ENCODE data around the gene TOR1A. TPM values are rescaled to one million over a fixed set of nuclear protein-coding genes. Genes with fewer than 3 reads are reported as not detected.
"Not testable (repeated sequence)": the region's sequence is repeated elsewhere in the genome, so short reads cannot be mapped to it uniquely, and the experiment has no call there.

TOR1A gene
- total RNA-seq, 2 experiments from 2014 or later: 31.9 to 32.4 TPM

DNA sequence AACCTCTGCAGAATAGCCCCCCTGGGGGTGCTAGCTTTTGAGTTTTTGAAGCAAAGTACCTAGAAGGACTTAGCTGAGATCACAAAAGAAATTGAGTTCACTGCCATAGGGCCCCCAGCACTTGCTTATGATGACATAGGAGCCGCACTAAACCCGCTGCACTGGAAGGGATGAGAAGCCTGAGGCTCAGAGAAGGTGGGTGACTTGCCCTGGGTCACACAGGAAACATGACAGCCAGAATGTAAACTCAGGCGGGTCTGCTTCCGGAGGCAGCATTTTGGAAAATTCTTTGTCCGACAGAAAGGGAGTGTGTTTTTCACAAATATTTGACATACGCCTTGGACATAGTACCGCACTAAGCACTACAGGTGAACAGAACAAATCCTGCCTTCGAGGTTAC, 29.4 kb downstream of the TOR1A start:
- Mint-ChIP-seq H3K4me1 (ENCODE audit: low read depth) (peaks cover 9% of the 10 kb centered on the region), H3K27ac (no peak overlapping the region), H3K27me3 (no peaks in the 10 kb centered on the region), H3K4me3 (no peak overlapping the region), H3K9me3 (no peaks in the 10 kb centered on the region), H3K36me3 (ENCODE audit: low read depth) (no peaks in the 10 kb centered on the region)
- TF ChIP-seq CTCF (IDR thresholded peaks at IDR 0.05): no peak
- ATAC-seq (no peak), DNase-seq (no peak)
- ChIA-PET CTCF (no interaction called here), POLR2A (no interaction called here)
- intact Hi-C loops (cut with micrococcal nuclease): no loop called here

DNA sequence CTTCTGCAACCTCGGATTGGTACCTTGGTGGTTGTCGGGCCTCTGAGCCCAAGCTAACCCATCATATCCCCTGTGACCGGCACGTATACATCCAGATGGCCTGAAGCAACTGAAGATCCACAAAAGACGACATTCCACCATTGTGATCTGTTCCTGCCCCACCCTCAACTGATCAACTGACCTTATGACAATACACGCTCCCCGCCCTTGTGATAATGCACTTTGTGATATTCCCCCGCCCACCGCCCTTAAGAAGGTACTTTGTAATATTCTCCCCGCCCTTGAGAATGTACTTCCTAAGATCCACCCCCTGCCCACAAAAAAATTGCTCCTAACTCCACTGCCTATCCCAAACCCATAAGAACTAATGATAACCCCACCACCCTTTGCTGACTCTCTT, 37.5 kb downstream of the TOR1A start:
- Mint-ChIP-seq H3K36me3 (ENCODE audit: low read depth) (no peaks in the 10 kb centered on the region), H3K4me3 (no peak overlapping the region), H3K4me1 (ENCODE audit: low read depth) (peaks cover 9% of the 10 kb centered on the region), H3K27me3 (no peaks in the 10 kb centered on the region), H3K27ac (no peak overlapping the region), H3K9me3 (no peaks in the 10 kb centered on the region)
- POLR2A ChIA-PET: no interaction called here
- intact Hi-C loops (cut with micrococcal nuclease): loop anchor here (10.0 kb wide), 1 partner anchor 142 kb away; the partner anchor contains the start of gene ASB6
- DNase-seq: no peak
- CTCF ChIA-PET: interaction anchor here (0.9 to 9.0 kb wide), 6 partner anchors 36 to 655 kb away, joined by 3 to 82 read pairs (median 6); no protein-coding TSS in a partner anchor
- no peak for TF ChIP-seq CTCF (IDR thresholded peaks at IDR 0.05)
- no peak for ATAC-seq

DNA sequence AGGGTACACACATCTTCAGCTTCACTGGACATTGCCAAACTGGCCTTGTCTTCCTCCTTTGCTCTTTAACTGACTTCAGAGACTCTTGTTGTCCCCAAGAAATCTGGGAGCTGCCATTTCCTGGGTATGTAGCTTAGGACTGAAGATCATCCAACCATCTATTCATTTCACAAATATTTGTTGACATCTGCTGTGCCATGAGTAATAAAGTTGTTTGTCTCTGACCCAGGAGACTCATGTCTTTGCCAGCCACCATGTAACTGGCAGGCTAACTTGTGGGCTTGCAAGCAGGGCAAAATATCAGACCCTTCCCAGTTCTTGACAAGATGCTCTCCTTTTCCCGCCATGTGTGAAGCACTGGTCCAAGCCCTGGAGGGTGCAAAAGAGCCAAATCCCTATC, 38.1 kb downstream of the TOR1A start:
- peaks cover 9% of the 10 kb centered on the region for H3K4me1 Mint-ChIP-seq (ENCODE audit: low read depth)
- ATAC-seq (no peak), DNase-seq (no peak)
- intact Hi-C loops (cut with micrococcal nuclease): loop anchor here (2.0 to 10.0 kb wide), 2 partner anchors 49 to 141 kb away; partner anchors contain the start of gene ASB6
- TF ChIP-seq CTCF (IDR thresholded peaks at IDR 0.05): no peak
- H3K9me3 Mint-ChIP-seq: no peaks in the 10 kb centered on the region
- H3K27me3 Mint-ChIP-seq: no peaks in the 10 kb centered on the region
- ChIA-PET POLR2A (no interaction called here), CTCF (interaction anchor here (0.9 to 9.0 kb wide), 5 partner anchors 9 to 321 kb away, joined by 3 to 82 read pairs (median 6); no protein-coding TSS in a partner anchor)
- H3K36me3 Mint-ChIP-seq (ENCODE audit: low read depth): no peaks in the 10 kb centered on the region
- H3K27ac Mint-ChIP-seq: no peak overlapping the region
- no peak overlapping the region for H3K4me3 Mint-ChIP-seq

GRCh38 chr9:129784970-129785369, 39.0 kb downstream of the TOR1A start:
- not testable (repeated sequence) for H3K4me3 Mint-ChIP-seq; DNase-seq; H3K4me1 Mint-ChIP-seq (ENCODE audit: low read depth); H3K27ac Mint-ChIP-seq; H3K36me3 Mint-ChIP-seq (ENCODE audit: low read depth); ATAC-seq; H3K27me3 Mint-ChIP-seq; H3K9me3 Mint-ChIP-seq
- intact Hi-C loops (cut with micrococcal nuclease): loop anchor here (2.0 to 10.0 kb wide), 2 partner anchors 48 to 140 kb away; partner anchors contain the start of gene ASB6
- ChIA-PET POLR2A (interaction anchor here (0.7 kb wide), 1 partner anchor 9 kb away, joined by 3 read pairs; no protein-coding TSS in a partner anchor), CTCF (interaction anchor here (0.6 to 9.0 kb wide), 10 partner anchors 8 to 146 kb away, joined by 3 to 82 read pairs (median 6); no protein-coding TSS in a partner anchor)

DNA sequence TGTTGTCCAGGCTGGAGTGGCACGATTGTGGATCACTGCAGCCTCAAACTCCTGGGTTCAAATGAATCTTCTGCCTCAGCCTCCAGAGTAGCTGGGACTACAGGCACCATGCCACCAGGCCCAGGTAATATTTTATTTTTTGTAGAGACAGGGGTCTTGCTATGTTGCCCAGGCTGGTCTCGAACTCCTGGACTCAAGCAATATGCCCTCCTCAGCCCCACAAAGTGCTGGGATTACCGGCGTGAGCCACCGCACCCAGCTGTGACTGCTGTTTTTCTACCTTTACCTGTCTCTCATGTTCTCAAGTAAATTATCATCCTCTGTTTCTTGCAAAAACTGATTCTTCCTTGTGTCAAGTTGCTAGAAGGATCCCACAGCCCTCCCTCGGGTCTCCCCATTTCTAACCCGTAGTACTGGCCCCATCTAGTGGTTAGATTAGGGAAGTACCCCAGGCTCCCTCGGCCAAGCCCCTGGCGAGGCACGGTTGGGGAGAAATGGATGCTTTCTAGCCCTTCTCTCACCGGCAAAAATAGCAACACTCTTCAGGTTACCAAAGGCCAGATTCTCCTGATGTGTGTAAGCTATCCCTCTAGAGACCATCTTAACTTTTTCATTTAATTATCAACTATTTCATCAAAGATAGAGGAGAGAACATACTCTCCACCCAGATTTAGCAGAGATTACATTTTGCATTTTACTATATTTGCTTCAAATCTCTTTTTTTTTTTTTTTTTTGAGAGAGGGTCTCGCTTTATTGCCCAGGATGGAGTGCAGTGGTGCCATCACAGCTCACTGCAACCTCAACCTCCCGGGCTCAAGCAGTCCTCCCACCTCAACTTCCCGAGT, 40.2 kb downstream of the TOR1A start:
- ChIA-PET CTCF (interaction anchor here (0.7 to 9.0 kb wide), 19 partner anchors 8 to 330 kb away, joined by 3 to 82 read pairs (median 4); partner anchors contain the start of gene PTGES), POLR2A (interaction anchor here (1.0 kb wide), 1 partner anchor 46 kb away, joined by 3 read pairs; no protein-coding TSS in a partner anchor)
- Mint-ChIP-seq H3K4me1 (ENCODE audit: low read depth) (peaks cover 2% of the 10 kb centered on the region), H3K27ac (no peak overlapping the region), H3K9me3 (no peaks in the 10 kb centered on the region), H3K36me3 (ENCODE audit: low read depth) (no peaks in the 10 kb centered on the region), H3K27me3 (no peaks in the 10 kb centered on the region), H3K4me3 (no peak overlapping the region)
- DNase-seq (peak; percentile 79), ATAC-seq (peak; percentile 99)
- intact Hi-C loops (cut with micrococcal nuclease): loop anchor here (2.0 to 10.0 kb wide), 2 partner anchors 47 to 139 kb away; partner anchors contain the start of gene ASB6
- TF ChIP-seq CTCF (IDR thresholded peaks at IDR 0.05): peak; percentile 92

Measured in activated CD8-positive, alpha-beta T cell treated with anti-CD3 and anti-CD28 coated beads for 36 hours (primary cell).